MM.1S (cell line): Measurements from ENCODE around the gene PLEKHA1.

Source experiments
- DNase-seq: peaks from one replicate; pipeline ENCODE4 v3.0.0-alpha.2; 2015
- H2AFZ ChIP-seq: fragments of 300-600 bp; sonication (generic); 2 replicates; pipeline ENCODE4 v1.6.0; 2016; ENCODE audit warnings: antibody characterized with exemption, low read length
- H3F3A ChIP-seq: fragments of 300-600 bp; sonication (generic); 2 replicates; pipeline ENCODE4 v1.6.1; 2016; ENCODE audit warnings: mild to moderate bottlenecking, antibody characterized with exemption, low read length, moderate library complexity, mixed read lengths; ENCODE audit not compliant: insufficient read depth
- H3K27ac ChIP-seq: fragments of 300-600 bp; sonication (generic); 2 replicates; pipeline ENCODE4 v1.5.1; 2016; ENCODE audit warnings: mild to moderate bottlenecking, low read length
- H3K27me3 ChIP-seq: fragments of 300-600 bp; sonication (generic); replicated peaks from 2 replicates; pipeline ENCODE4 v1.6.0; 2016; ENCODE audit warnings: low read length; ENCODE audit not compliant: insufficient read depth
- H3K36me3 ChIP-seq: fragments of 300-600 bp; sonication (generic); replicated peaks from 2 replicates; pipeline ENCODE4 v1.6.1; 2016; ENCODE audit warnings: mild to moderate bottlenecking, low read length, mixed read lengths; ENCODE audit not compliant: insufficient read depth
- H3K4me1 ChIP-seq: fragments of 300-600 bp; sonication (generic); 2 replicates; pipeline ENCODE4 v1.6.1; 2016; ENCODE audit warnings: low read length, mixed read lengths
- H3K4me2 ChIP-seq: fragments of 300-600 bp; sonication (generic); 2 replicates; pipeline ENCODE4 v1.6.0; 2016; ENCODE audit warnings: low read depth, low read length
- H3K4me3 ChIP-seq: fragments of 300-600 bp; sonication (generic); 2 replicates; pipeline ENCODE4 v1.5.1; 2016; ENCODE audit warnings: low read length, mixed read lengths
- H3K79me2 ChIP-seq: fragments of 300-600 bp; sonication (generic); 2 replicates; pipeline ENCODE4 v1.6.1; 2016; ENCODE audit warnings: mixed run types, low read length, mixed read lengths
- H3K9ac ChIP-seq: fragments of 300-600 bp; sonication (generic); 2 replicates; pipeline ENCODE4 v1.6.1; 2016; ENCODE audit warnings: low read length, mixed read lengths
- H3K9me2 ChIP-seq: fragments of 300-600 bp; sonication (generic); replicated peaks from 2 replicates; pipeline ENCODE4 v1.6.1; 2016; ENCODE audit warnings: mild to moderate bottlenecking, low read length, mixed read lengths; ENCODE audit not compliant: insufficient read depth
- H3K9me3 ChIP-seq: fragments of 300-600 bp; sonication (generic); replicated peaks from 2 replicates; pipeline ENCODE4 v1.6.1; 2016; ENCODE audit warnings: mild to moderate bottlenecking, low read length, mixed read lengths; ENCODE audit not compliant: insufficient read depth
- H4K20me1 ChIP-seq: fragments of 300-600 bp; sonication (generic); 2 replicates; pipeline ENCODE4 v1.6.1; 2016; ENCODE audit warnings: mild to moderate bottlenecking, low read length, moderate library complexity, mixed read lengths; ENCODE audit not compliant: insufficient read depth
- EZH2 ChIP-seq: fragments of 300-600 bp; sonication (generic); optimal IDR thresholded peaks from 2 replicates; pipeline ENCODE3; 2017; ENCODE audit warnings: low read depth, mild to moderate bottlenecking, antibody characterized with exemption, low read length, mixed read lengths
- EZH2phosphoT487 ChIP-seq: fragments of 300-600 bp; sonication (generic); IDR thresholded peaks from 2 replicates; pipeline ENCODE4 v1.6.1; 2018; ENCODE audit warnings: antibody characterized with exemption, low read length
- TF ChIP-seq, protein P1 (sequence below): fragments of 300-600 bp; sonication (generic); IDR thresholded peaks from 2 replicates; pipeline ENCODE4 v1.5.1; 2016; ENCODE audit warnings: antibody characterized with exemption, low read length, mixed read lengths

PLEKHA1 gene

DNA sequence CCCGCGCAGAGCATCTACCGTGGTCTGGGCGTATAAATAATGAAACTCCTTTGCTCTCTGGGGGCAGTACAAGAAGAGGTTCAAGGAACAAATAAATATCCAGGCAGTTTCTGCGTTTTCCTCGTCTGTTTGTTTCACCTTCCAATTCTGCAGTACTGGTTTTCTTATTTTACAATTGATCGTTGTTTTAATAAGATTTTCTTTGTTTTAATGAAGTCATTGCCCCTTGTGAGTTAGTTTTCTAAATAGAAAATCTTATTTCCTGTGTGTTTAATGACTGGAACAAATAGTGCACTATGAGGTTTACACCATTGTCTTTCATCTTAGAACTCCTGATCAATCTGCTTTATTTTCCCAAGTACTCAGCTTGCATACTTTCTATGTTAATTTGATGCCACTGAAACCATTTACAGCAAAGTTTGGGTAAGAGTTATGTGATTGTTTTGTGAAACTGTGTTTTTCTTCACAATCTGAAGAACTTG is 1.2 kb downstream of the PLEKHA1 start:
- no peaks in the 10 kb centered on the region for H3K9me3 ChIP-seq
- no peak overlapping the region for H2AFZ ChIP-seq
- no peak overlapping the region for H3K27ac ChIP-seq
- peaks cover 86% of the 10 kb centered on the region for H3K27me3 ChIP-seq
- TF ChIP-seq, protein P1, sequence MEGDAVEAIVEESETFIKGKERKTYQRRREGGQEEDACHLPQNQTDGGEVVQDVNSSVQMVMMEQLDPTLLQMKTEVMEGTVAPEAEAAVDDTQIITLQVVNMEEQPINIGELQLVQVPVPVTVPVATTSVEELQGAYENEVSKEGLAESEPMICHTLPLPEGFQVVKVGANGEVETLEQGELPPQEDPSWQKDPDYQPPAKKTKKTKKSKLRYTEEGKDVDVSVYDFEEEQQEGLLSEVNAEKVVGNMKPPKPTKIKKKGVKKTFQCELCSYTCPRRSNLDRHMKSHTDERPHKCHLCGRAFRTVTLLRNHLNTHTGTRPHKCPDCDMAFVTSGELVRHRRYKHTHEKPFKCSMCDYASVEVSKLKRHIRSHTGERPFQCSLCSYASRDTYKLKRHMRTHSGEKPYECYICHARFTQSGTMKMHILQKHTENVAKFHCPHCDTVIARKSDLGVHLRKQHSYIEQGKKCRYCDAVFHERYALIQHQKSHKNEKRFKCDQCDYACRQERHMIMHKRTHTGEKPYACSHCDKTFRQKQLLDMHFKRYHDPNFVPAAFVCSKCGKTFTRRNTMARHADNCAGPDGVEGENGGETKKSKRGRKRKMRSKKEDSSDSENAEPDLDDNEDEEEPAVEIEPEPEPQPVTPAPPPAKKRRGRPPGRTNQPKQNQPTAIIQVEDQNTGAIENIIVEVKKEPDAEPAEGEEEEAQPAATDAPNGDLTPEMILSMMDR, result no peak
- TF ChIP-seq EZH2 (no peak), EZH2phosphoT487 (no peak; the same call in 1 of the 2 replicates)
- H3K36me3 ChIP-seq, result no peaks in the 10 kb centered on the region
- no peaks in the 10 kb centered on the region for H3K79me2 ChIP-seq
- no peak for DNase-seq
- H3K9ac ChIP-seq, result no peak overlapping the region
- peaks cover 11% of the 10 kb centered on the region; the same call in 1 of the 2 replicates for H3F3A ChIP-seq
- H3K4me2 ChIP-seq, result peak overlapping the region; percentile 55; the same call in 1 of the 2 replicates
- H3K9me2 ChIP-seq, result no peaks in the 10 kb centered on the region
- no peaks in the 10 kb centered on the region for H3K4me1 ChIP-seq
- no peaks in the 10 kb centered on the region for H4K20me1 ChIP-seq
- H3K4me3 ChIP-seq, result peak overlapping the region; percentile 25

DNA sequence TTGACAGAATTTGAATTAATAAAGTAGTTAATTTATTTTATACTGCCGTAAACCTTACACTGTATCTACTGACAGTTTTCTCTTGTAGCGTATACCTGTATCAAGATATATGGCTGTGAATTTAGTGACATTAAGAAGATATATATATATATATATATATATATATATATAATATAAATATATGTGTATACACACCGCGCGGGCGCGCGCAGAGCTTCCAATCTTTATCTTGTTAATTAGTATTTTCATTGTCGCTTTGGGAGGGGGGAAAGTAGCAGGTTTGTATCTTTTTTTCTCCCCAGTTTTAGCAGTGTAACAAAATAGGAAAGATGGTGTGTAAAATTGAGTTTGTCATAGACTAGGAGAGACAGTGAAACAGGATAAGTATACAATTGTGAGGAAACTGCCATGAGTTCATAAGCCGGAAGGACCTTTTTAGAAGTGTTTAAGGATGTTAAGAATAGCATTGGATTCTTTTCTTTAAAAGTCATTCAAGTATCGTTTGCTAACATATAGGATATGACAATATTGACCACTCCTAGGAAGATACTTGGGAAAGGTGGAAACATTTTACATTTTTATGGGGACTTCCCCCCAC is 2.0 kb downstream of the PLEKHA1 start:
- Histone ChIP-seq H3K9me3 (no peaks in the 10 kb centered on the region), H4K20me1 (no peaks in the 10 kb centered on the region), H3K4me1 (no peaks in the 10 kb centered on the region), H3F3A (peaks cover 11% of the 10 kb centered on the region; the same call in 1 of the 2 replicates), H3K79me2 (no peaks in the 10 kb centered on the region), H3K4me3 (no peak overlapping the region), H3K27me3 (peaks cover 86% of the 10 kb centered on the region), H3K36me3 (no peaks in the 10 kb centered on the region), H2AFZ (no peak overlapping the region), H3K4me2 (no peak overlapping the region), H3K9ac (no peak overlapping the region), H3K9me2 (no peaks in the 10 kb centered on the region), H3K27ac (no peak overlapping the region)
- no peak for DNase-seq
- TF ChIP-seq, protein P1, result no peak
- TF ChIP-seq EZH2 (no peak), EZH2phosphoT487 (no peak)

DNA sequence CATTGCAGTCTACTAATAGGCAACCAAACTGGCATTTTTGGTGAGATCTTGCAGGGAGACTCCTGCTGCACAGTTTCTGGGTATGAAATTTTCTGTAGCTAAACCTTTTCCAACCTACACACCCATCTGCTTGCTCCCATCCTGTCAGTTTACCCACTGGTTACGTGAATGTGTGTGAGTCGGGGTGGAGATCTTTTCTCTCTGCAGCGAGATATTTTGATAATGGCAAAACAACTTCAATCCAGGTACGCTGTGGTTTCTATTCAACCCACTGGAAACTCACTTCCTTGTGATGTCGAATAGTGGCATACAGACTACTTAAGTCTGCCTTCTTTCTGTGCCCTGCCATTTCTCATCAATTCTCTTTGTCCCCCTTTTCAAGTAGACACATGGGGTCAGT is 4.5 kb downstream of the PLEKHA1 start:
- TF ChIP-seq, protein P1, result no peak
- TF ChIP-seq EZH2 (no peak), EZH2phosphoT487 (no peak)

More for the DNA sequence above, 4.5 kb downstream of the PLEKHA1 start:
- Histone ChIP-seq H3K27me3 (peaks cover 70% of the 10 kb centered on the region), H3K27ac (no peak overlapping the region), H3K4me2 (no peak overlapping the region), H3K79me2 (no peaks in the 10 kb centered on the region), H3K9ac (no peak overlapping the region), H3K9me2 (no peaks in the 10 kb centered on the region), H3K4me1 (no peaks in the 10 kb centered on the region), H4K20me1 (no peaks in the 10 kb centered on the region), H3F3A (peaks cover 11% of the 10 kb centered on the region; the same call in 1 of the 2 replicates), H2AFZ (no peak overlapping the region), H3K9me3 (no peaks in the 10 kb centered on the region), H3K4me3 (no peak overlapping the region), H3K36me3 (no peaks in the 10 kb centered on the region)
- DNase-seq, result no peak
